ENCODE results near the gene PTCHD4. TPM values are rescaled to one million over a fixed set of nuclear protein-coding genes. Genes with fewer than 3 reads are reported as not detected.

Gene PTCHD4
- total RNA-seq, 1 experiment from 2014 or later = 0.96 TPM

GRCh38 chr6:48141975-48142374 lies 31.0 kb upstream of the PTCHD4 start:
- WGBS (ENCODE audit: extremely low coverage, insufficient read length, low lambda C conversion rate) = no CpG with 5 or more reads among the region's 2 CpGs
- Histone ChIP-seq H2BK20ac (ENCODE audit: low read depth, low read length, poor library complexity, severe bottlenecking) (no peak overlapping the region), H4K20me1 (ENCODE audit: control insufficient read depth, insufficient read depth, insufficient read length) (no peaks in the 10 kb centered on the region), H4K91ac (ENCODE audit: insufficient read length, low read depth, low read length) (no peak overlapping the region), H3K4me1 (ENCODE audit: insufficient read depth, low read length) (no peaks in the 10 kb centered on the region), H3K56ac (ENCODE audit: insufficient read length, low read depth, low read length) (no peak overlapping the region), H2AK5ac (ENCODE audit: insufficient read length, low read length) (no peak overlapping the region), H3K4me2 (ENCODE audit: insufficient read depth, insufficient read length, low read length) (no peak overlapping the region), H4K8ac (replicated peaks; ENCODE audit: insufficient read length, low read depth, low read length) (no peak overlapping the region), H4K5ac (ENCODE audit: insufficient read length, low read depth, low read length) (no peak overlapping the region), H3K9me3 (ENCODE audit: control insufficient read depth, low read depth, low read length) (no peaks in the 10 kb centered on the region), H3K27ac (ENCODE audit: insufficient read length, low read depth, low read length) (no peak overlapping the region), H3K14ac (ENCODE audit: insufficient read depth, low read length) (no peak overlapping the region), H2AFZ (ENCODE audit: low read length) (no peak overlapping the region), H3K79me2 (ENCODE audit: insufficient read depth, low read length) (no peaks in the 10 kb centered on the region), H3K9ac (ENCODE audit: extremely low read depth, insufficient read length, low read length) (no peak overlapping the region), H2BK12ac (ENCODE audit: insufficient read length, low read depth, low read length) (no peak overlapping the region), H3K27me3 (ENCODE audit: insufficient read depth, low read length) (no peaks in the 10 kb centered on the region), H3K18ac (ENCODE audit: insufficient read length, low read depth, low read length) (no peak overlapping the region), H2BK5ac (ENCODE audit: insufficient read length, low read length) (no peak overlapping the region), H3K23me2 (ENCODE audit: insufficient read length, low read depth, low read length, poor library complexity, severe bottlenecking) (no peaks in the 10 kb centered on the region), H3T11ph (ENCODE audit: low read length) (no peak overlapping the region), H3K79me1 (ENCODE audit: insufficient read depth, low read depth, low read length, poor library complexity, severe bottlenecking) (no peaks in the 10 kb centered on the region), H2BK120ac (ENCODE audit: low read depth, low read length, poor library complexity, severe bottlenecking) (no peak overlapping the region), H2BK15ac (ENCODE audit: low read depth, low read length) (no peak overlapping the region), H3K4ac (ENCODE audit: low read depth, low read length) (no peak overlapping the region), H3K23ac (ENCODE audit: insufficient read length, low read depth, low read length) (no peak overlapping the region)
- Mint-ChIP-seq H3K27ac (no peak overlapping the region), H3K27me3 (ENCODE audit: low read depth) (no peaks in the 10 kb centered on the region), H3K36me3 (ENCODE audit: insufficient read depth in 1 of 3, low read depth in 3 of 3) (no peaks in the 10 kb centered on the region), H3K9me3 (no peaks in the 10 kb centered on the region), H3K4me3 (no peak overlapping the region), H3K4me1 (peaks cover 0 to 5% of the 10 kb centered on the region in 2 experiments; a peak in 1 of 4 replicates)
- TF ChIP-seq, protein P1, sequence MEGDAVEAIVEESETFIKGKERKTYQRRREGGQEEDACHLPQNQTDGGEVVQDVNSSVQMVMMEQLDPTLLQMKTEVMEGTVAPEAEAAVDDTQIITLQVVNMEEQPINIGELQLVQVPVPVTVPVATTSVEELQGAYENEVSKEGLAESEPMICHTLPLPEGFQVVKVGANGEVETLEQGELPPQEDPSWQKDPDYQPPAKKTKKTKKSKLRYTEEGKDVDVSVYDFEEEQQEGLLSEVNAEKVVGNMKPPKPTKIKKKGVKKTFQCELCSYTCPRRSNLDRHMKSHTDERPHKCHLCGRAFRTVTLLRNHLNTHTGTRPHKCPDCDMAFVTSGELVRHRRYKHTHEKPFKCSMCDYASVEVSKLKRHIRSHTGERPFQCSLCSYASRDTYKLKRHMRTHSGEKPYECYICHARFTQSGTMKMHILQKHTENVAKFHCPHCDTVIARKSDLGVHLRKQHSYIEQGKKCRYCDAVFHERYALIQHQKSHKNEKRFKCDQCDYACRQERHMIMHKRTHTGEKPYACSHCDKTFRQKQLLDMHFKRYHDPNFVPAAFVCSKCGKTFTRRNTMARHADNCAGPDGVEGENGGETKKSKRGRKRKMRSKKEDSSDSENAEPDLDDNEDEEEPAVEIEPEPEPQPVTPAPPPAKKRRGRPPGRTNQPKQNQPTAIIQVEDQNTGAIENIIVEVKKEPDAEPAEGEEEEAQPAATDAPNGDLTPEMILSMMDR (conservative IDR thresholded peaks at IDR 0.05) = no peak
- DNase-seq = no peak
